ENCODE data around the gene RACGAP1.

GRCh38 chr12:49942921-49943624, 82.2 kb downstream of the RACGAP1 start:
- TF ChIP-seq CTCF (IDR thresholded peaks at IDR 0.05) (no peak), EZH2 (IDR thresholded peaks at IDR 0.05; ENCODE audit: borderline replicate concordance, insufficient read depth, low read depth, low read length, poor library complexity, severe bottlenecking) (no peak)

Data from B cell (primary cell).